Kidney (tissue), 14 donors: Measurements from ENCODE around the gene ARHGAP27. TPM values are rescaled to one million over a fixed set of nuclear protein-coding genes. Genes with fewer than 3 reads are reported as not detected.

ENCODE experiments used
- DNase-seq, 5 donors: peaks; one replicate each; pipeline ENCODE4 v3.0.0-alpha.2; 2013 to 2020
- FAIRE-seq: peaks from 2 replicates; lab custom pipeline; 2012; peaks lifted over from hg19 to GRCh38; lab: Jason Lieb, UNC
- H3K27ac ChIP-seq, 2 donors: one replicate each; pipeline ENCODE4 v1.7.0; 2013; ENCODE audit warnings: low read depth in 2 of 2, low read length in 2 of 2, inconsistent platforms in 1 of 2
- H3K27me3 ChIP-seq: one replicate; pipeline ENCODE4 v1.7.1; 2013; ENCODE audit warnings: low read length, inconsistent platforms; ENCODE audit not compliant: control insufficient read depth, insufficient read depth
- H3K36me3 ChIP-seq, 3 donors: one replicate each; pipeline versions ENCODE4 v1.7.0 to v1.7.1; 2013; ENCODE audit warnings: low read length in 3 of 3, control low read depth in 1 of 3, inconsistent platforms in 1 of 3; ENCODE audit not compliant: insufficient read depth in 3 of 3, control insufficient read depth in 2 of 3
- H3K4me1 ChIP-seq, 3 donors: one replicate each; pipeline versions ENCODE4 v1.7.0 to v1.7.1; 2013; ENCODE audit warnings: low read length in 3 of 3, inconsistent platforms in 1 of 3, low read depth in 1 of 3; ENCODE audit not compliant: control insufficient read depth in 2 of 3, insufficient read depth in 2 of 3
- H3K4me3 ChIP-seq, 3 donors: one replicate each; pipeline versions ENCODE4 v1.7.0 to v1.8.1; 2013; ENCODE audit warnings: low read length in 3 of 3, control low read depth in 1 of 3, inconsistent platforms in 1 of 3
- H3K9ac ChIP-seq, 3 donors: one replicate each; pipeline versions ENCODE4 v1.7.0 to v1.7.1; 2013; ENCODE audit warnings: low read length in 3 of 3, control low read depth in 1 of 3, inconsistent platforms in 1 of 3
- H3K9me3 ChIP-seq, 3 donors: one replicate each; pipeline versions ENCODE4 v1.7.0 to v1.7.1; 2013; ENCODE audit warnings: low read length in 3 of 3, control low read depth in 1 of 3, inconsistent platforms in 1 of 3; ENCODE audit not compliant: control insufficient read depth in 2 of 3, insufficient read depth in 1 of 3
- intact Hi-C: fragments of 100-400 bp; cut with DNase I; formaldehyde crosslinking; loops from one replicate; pipeline ENCODE4 v1.11.1; 2022
- polyA plus RNA-seq: library from polyadenylated mRNA; stranded (reverse); fragments of 350-450 nt; fragmentation: Illumina TruSeq; extraction: RNeasy Lipid Tissue Mini Kit (QIAGEN cat#74804); gene quantifications from one replicate; pipeline ENCODE4 v1.2.3, GENCODE V29; 2014; ENCODE audit warnings: low read depth, low replicate concordance; ENCODE audit not compliant: insufficient read depth
- total RNA-seq: library from RNA; stranded (reverse); fragmentation: NEBNext Ultra II Directional; extraction: Animal tissue kit (Norgen Biotek cat#: 25700); gene quantifications from one replicate; pipeline ENCODE4 v1.2.1, GENCODE V29; 2021
- TF ChIP-seq, protein P1 (sequence below): IDR thresholded peaks from 3 replicates; pipeline ENCODE4 v1.5.1; 2012; ENCODE audit warnings: mild to moderate bottlenecking, moderate library complexity, borderline replicate concordance; ENCODE audit not compliant: insufficient read depth; ENCODE audit errors: extremely low read depth
- donor health status: control.
- donor health status: control.
- donor health status: control.
- donor health status: control.
- donor health status: control.
- donor health status: DM: yes; HTN: yes; CAD: no.
- donor health status: Normal renal cell carcinoma (clear cell type).

The ARHGAP27 gene
- total and polyA plus RNA-seq, 2 donors from 2014 or later: 13.3 to 57.2 TPM

DNA sequence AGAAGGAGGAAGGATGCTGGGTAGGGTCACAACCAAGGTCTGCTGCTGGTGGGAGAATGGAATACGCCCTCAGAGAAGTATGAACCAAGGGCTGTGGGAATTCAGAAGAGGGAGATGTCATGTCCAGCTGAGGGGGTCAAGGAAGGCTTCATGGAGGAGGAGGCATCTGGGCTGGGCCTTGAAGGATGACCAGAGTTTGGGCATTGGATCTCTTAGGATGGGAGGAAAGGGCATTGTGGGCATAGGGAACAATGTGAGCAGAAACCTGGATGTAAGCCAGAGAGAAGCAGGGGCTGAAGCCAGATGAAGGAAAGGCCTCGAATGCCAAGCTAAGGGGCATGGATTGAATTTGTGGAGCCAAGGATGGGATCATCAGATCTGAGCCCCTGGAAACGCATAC, 66.6 kb downstream of the ARHGAP27 start:
- Histone ChIP-seq H3K9me3 (no peaks in the 10 kb centered on the region), H3K4me3 (no peak overlapping the region), H3K4me1 (peaks cover 0 to 1% (median 0%) of the 10 kb centered on the region in 3 donors), H3K27ac (no peak overlapping the region), H3K27me3 (no peaks in the 10 kb centered on the region), H3K36me3 (no peaks in the 10 kb centered on the region), H3K9ac (no peak overlapping the region)
- intact Hi-C loops: no loop called here
- FAIRE-seq: no peak
- DNase-seq: no peak
- TF ChIP-seq, protein P1, sequence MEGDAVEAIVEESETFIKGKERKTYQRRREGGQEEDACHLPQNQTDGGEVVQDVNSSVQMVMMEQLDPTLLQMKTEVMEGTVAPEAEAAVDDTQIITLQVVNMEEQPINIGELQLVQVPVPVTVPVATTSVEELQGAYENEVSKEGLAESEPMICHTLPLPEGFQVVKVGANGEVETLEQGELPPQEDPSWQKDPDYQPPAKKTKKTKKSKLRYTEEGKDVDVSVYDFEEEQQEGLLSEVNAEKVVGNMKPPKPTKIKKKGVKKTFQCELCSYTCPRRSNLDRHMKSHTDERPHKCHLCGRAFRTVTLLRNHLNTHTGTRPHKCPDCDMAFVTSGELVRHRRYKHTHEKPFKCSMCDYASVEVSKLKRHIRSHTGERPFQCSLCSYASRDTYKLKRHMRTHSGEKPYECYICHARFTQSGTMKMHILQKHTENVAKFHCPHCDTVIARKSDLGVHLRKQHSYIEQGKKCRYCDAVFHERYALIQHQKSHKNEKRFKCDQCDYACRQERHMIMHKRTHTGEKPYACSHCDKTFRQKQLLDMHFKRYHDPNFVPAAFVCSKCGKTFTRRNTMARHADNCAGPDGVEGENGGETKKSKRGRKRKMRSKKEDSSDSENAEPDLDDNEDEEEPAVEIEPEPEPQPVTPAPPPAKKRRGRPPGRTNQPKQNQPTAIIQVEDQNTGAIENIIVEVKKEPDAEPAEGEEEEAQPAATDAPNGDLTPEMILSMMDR: no peak

DNA sequence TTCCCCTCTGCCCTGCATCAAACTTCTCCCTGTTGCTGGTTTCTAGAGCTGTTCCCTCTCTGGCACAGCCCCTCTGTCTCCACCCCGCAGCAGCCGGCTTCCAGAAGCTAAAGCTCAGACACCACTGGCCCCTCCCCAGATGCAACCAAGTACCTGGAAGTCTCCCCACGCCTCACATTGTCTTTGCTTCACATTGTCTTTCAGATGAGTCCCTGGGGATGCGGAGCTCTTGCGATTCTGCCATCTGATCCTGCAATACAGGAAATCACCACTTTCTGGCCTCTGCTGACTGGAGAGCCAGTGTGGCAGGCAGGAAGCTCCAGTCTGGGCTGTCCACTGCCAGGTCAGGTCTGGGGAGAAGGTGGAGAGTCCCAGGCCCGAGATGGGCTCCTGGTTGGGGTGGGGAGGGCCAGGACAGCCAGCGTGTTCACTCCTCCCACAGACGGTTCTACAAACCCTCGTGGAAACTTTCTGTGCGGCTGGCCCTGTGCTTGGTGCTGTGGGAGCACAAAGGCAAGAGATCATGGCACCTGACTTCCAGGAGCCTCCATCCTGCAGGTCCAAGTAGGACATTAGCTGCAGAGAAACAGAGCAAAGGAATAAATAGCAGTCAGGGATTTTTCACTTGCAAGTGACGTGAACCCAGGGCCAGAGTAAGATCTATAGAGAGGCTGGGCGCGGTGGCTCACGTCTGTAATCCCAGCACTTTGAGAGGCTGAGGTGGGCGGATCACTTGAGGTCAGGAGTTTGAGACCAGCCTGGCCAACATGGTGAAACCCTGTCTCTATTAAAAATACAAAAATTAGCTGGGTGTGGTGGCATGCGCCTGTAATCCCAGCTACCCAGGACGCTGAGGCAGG, 67.9 kb downstream of the ARHGAP27 start:
- intact Hi-C loops: no loop called here
- H3K4me3 ChIP-seq: no peak overlapping the region
- TF ChIP-seq, protein P1: peak; percentile 4

GRCh38 chr17:45363498-45363897, 69.2 kb downstream of the ARHGAP27 start:
- intact Hi-C loops: no loop called here
- no peak overlapping the region for H3K27ac ChIP-seq
- no peaks in the 10 kb centered on the region for H3K36me3 ChIP-seq
- no peak for FAIRE-seq
- TF ChIP-seq, protein P1: no peak
- H3K9me3 ChIP-seq: no peaks in the 10 kb centered on the region
- no peak for DNase-seq
- H3K27me3 ChIP-seq: no peaks in the 10 kb centered on the region
- H3K4me1 ChIP-seq: no peaks in the 10 kb centered on the region
- H3K9ac ChIP-seq: no peak overlapping the region
- H3K4me3 ChIP-seq: no peak overlapping the region

More for the DNA sequence above, 67.9 kb downstream of the ARHGAP27 start:
- Histone ChIP-seq H3K9ac (no peak overlapping the region), H3K9me3 (no peaks in the 10 kb centered on the region), H3K27ac (no peak overlapping the region), H3K27me3 (no peaks in the 10 kb centered on the region), H3K4me1 (no peaks in the 10 kb centered on the region), H3K36me3 (no peaks in the 10 kb centered on the region)
- DNase-seq (peak in 1 of 5 donors; percentile 54), FAIRE-seq (no peak)
